Measurements from ENCODE around the gene RP9.

DNA sequence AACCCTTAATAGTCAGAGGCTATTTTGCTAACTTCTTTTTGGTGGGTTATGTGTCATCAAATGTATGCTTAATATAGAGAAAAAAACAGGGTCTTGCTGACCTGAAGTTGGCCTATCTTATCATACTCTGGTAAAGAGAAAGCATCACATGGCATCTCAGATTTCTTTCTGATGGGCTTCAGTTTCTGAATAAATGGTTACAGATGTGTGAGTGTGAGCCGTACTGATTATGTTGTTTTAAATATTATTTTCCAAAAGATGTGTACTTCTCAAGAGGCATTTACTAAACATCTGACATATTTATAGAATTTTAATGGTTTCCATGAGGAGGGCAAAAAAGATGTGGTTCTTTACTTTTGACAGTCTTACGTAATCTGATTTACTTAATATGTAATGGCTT is 48.6 kb upstream of the RP9 start:
- no peak for TF ChIP-seq POLR2A (IDR thresholded peaks at IDR 0.05)
- TF ChIP-seq, protein P1, sequence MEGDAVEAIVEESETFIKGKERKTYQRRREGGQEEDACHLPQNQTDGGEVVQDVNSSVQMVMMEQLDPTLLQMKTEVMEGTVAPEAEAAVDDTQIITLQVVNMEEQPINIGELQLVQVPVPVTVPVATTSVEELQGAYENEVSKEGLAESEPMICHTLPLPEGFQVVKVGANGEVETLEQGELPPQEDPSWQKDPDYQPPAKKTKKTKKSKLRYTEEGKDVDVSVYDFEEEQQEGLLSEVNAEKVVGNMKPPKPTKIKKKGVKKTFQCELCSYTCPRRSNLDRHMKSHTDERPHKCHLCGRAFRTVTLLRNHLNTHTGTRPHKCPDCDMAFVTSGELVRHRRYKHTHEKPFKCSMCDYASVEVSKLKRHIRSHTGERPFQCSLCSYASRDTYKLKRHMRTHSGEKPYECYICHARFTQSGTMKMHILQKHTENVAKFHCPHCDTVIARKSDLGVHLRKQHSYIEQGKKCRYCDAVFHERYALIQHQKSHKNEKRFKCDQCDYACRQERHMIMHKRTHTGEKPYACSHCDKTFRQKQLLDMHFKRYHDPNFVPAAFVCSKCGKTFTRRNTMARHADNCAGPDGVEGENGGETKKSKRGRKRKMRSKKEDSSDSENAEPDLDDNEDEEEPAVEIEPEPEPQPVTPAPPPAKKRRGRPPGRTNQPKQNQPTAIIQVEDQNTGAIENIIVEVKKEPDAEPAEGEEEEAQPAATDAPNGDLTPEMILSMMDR (IDR thresholded peaks at IDR 0.05), result no peak

All from heart left ventricle (tissue), 13 donors.